IPS-NIHi7 (cell line): Measurements from ENCODE around the gene EN2.
A peak's percentile ranks its signal among the peaks of the same experiment; 100 is the strongest.

Experiments used
- DNase-seq: peaks from one replicate; pipeline ENCODE4 v3.0.0; 2012; ENCODE audit warnings: mixed read lengths; ENCODE audit errors: extremely low spot score

EN2 gene

DNA sequence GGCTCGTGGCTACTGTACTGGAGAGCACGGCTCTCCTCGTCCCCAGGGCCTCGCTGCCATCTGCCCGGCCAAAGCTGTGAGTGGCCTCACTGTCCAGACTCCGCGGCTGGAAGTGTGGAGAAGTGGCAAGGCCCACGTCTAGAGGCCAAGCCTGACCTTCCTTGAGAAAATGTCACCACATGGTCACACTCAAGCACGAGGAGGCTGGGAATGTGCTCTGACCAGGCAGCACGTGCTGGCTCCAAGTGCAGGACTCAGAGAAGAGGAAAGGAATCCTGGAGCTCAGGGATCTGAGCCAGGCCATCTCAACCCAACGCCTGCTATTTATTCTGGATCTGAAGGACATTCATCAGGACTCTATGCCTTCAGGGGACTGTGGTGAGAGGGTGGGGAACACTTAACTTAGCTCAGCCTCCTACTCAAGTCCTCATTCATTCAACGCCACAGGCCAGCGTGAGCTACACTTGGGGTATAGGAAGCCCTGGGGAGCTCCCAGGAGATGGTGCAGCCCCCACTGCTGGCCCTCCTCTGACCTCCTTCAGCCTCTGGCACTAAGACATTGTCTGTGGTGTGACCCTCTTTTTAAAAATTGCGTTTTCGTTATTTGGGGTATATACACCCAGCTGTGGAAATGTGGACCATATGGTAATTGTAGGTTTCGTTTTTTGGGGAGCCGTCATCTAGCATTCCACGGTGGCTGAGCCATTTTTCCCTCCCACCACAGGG lies 29.0 kb downstream of the EN2 start:
- no peak for DNase-seq

- DNase-seq: no peak
These were observed 29.9 kb downstream of the EN2 start for GRCh38 chr7:155487509-155488482.

DNA sequence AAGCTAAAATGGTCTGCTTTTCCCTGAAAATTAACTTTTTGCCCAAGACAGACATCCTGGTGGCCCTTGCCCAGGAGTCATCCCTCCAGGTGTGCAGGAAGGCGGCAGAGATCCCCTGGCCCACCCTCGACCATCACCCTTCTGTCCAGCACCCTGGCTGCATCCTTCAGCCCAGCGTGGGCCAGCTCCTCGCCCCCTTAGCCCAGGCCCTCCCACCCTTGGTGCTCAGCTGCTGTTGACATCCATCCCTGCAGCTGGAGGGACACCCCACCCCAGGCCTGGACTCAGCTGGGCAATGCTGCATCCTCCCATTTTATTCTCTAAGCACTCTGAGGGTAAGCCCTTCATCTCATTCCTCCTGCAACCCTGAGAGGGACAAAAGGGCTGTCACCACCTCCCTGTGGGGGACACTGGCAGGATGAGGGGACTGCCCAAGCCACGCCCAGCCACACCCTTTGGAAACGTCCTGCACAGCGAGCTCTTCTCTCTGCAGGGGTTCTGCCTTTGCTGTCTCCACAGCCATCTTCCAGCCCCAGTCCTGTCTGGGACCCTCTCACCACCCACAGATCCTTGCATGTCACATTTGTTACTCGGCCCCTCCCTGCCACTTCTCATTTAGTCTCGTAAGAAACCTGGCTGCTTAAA lies 30.7 kb downstream of the EN2 start:
- DNase-seq: no peak

- DNase-seq: no peak
These were observed 31.4 kb downstream of the EN2 start for GRCh38 chr7:155489158-155489840.

DNA sequence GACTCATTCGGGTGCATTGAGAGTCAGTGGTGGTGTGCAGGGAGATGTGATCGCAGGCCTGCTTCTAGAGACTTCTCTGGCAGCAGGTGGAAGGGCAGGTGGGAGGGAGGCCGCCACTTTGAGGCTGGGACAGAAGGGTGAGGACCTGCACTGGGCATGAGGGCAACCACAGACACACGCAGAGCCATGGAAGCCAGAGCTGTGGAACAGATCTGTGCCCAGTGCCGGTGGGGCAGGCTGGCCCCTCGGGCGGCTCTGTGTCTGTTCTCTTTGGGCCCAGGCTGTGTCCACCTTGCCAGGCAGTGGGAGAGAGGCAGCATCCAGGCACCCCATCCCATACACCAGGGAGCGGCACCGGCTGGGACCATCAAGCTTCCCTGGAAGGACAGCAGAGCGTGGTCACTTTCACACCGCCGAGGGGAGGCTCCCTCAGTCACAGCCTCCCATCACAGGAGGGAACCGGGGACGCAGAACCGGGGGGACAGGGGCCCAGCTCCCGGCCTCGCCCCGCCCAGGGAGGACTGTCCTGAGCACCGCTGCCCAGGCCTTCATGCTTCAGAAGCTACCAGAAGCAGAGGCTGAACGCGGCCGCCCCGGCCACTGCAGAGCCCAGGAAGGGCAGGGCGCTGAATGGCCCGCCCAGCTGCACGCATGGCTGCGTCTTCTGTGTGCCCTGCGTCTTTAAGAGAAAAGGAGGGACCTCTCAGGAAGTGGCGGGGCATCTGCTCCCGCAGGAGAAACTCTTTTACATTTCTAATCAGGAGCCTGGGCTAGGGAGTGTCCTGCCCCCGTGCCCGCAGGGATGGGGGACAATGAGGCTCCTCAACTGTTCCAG lies 32.1 kb downstream of the EN2 start:
- peak; percentile 39 for DNase-seq

- DNase-seq: peak; percentile 82
These were observed 33.0 kb downstream of the EN2 start for GRCh38 chr7:155490697-155491628.

- DNase-seq: no peak
These were observed 33.9 kb downstream of the EN2 start for GRCh38 chr7:155491812-155492211.

- DNase-seq: no peak
These were observed 36.0 kb downstream of the EN2 start for GRCh38 chr7:155493744-155494538.

GRCh38 chr7:155494551-155494950 lies 36.6 kb downstream of the EN2 start:
- no peak for DNase-seq

GRCh38 chr7:155495440-155496248 lies 37.7 kb downstream of the EN2 start:
- no peak for DNase-seq

GRCh38 chr7:155496267-155497005 lies 38.5 kb downstream of the EN2 start:
- DNase-seq: no peak

GRCh38 chr7:155497149-155497901 lies 39.4 kb downstream of the EN2 start:
- DNase-seq: no peak

GRCh38 chr7:155505422-155505793 lies 47.5 kb downstream of the EN2 start:
- no peak for DNase-seq

DNA sequence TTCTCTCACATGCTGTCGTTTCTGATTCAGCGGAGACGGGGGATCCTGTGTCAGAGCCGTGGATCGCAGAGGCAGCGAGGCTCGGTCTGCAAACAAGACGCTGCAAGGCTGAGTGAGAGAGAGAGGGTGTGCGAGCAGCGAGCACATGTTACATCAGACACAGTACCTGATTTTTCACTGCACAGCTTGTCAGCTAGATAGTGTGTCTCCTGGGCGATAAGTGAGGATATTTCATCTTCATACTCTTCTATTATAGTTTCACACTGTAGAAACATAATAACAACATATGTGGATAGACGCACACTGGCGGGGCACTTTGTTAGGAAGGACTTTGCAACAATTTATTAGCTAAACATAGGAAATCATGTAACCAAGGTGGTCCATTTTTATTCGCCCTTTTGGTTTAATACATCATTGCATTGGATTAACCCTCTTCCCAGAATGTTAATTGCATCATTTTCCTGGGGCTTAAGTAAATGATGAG lies 49.0 kb downstream of the EN2 start:
- peak; percentile 54 for DNase-seq

DNA sequence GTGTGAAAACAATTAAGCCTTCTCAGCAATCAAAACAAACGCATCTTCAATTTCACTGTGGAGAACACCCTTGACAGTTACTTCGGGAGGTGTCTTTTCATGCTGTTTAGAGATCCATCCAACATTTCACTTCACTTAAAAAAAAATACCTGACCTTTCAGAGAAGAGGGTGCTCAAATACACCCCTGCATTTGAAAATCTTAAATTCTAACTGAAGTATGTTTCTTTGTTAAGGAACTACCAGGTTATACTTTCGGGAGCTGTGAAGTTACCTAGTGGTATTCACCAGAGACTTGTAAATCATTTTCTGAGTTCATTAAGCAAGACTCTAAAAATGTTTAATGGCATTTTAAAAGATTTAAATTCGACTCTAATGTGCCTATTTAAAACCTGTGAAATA lies 49.6 kb downstream of the EN2 start:
- no peak for DNase-seq
